HG03565 (cell line): Measurements from ENCODE around the gene USP51.
A peak's percentile ranks its signal among the peaks of the same experiment; 100 is the strongest.
"Not testable (repeated sequence)": the region's sequence is repeated elsewhere in the genome, so short reads cannot be mapped to it uniquely, and the experiment has no call there.

Experiments used
- ATAC-seq: cut with Tn5 transposase; IDR thresholded peaks from one replicate; pipeline ENCODE4 v1.9.1; 2021; ENCODE audit warnings: mild to moderate bottlenecking, moderate library complexity; ENCODE audit not compliant: unreplicated experiment

Gene USP51

DNA sequence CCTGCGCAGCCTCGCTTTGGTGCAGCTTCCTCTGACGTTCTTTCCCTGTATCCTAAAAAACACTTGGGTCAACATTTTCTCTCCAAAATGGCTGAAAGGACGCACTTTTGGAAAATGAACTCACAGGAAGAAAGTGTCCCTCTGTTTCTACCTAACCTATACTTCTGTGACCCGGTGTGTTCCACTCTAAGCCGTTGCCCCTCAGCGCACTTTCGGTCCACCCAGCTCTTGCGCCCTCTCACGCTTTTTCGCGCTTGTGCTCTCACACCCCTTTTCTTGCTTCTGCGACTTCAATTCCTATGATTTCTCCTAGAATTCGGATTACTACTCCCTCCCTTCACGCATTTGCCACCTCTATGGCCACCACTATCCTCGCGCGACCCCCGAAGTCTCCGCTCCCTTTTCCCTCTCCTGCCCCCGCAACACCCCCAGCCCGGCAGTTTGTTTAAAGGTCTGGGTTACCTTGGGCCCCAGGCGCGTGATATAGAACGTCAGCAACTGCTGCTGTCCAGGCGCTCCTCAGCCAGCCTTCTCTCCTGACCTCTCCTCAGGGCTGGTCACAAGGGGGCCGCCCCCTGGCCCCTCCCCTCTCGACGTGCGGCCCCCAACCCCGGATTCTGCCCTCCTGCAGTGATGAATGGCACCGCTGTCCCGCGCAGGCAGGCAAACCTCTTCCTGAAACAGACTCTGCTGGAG is at the start of gene USP51:
USP51 (minus strand) TSS at position 535 of the 696 bp plus-strand sequence. CDS start 909 bp downstream, outside the sequence.
- peak; percentile 50 for ATAC-seq

DNA sequence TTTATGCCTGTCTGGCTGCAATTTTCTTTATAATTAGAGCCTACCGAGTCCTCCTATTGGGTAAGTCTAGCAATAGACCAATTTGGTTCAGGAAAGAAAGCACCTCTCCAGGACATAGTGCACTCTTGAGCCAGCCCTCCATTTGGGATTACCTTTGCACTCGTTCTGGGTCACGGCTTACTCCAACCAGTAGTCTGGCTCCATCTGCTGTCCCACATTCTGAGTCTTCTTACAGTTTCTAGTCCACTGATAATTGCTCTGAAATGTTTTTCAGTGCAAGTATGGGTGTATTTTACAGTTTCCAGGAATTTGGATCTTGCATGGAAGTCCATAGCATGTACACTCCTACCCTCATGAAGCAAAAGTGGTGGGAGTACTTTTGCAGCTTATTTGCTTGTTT is 34.8 kb upstream of the USP51 start:
- no peak for ATAC-seq

DNA sequence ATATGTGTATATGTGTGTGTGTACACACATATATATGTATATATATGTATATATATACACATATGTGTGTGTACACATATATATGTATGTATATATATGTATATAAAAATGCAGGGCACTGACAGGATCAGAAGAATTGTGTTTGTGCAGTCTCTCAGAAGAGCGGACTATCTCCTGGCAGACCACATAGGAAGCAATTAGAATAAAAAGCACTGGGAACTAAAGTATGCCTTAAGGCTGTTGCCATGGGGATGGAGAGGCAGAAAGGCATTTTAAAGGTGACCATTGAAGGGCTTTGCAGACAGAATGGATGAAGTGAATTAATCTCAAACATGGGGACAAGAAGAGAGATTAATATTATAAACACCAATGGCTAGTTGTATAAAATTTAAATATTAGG is 33.7 kb upstream of the USP51 start:
- no peak for ATAC-seq

DNA sequence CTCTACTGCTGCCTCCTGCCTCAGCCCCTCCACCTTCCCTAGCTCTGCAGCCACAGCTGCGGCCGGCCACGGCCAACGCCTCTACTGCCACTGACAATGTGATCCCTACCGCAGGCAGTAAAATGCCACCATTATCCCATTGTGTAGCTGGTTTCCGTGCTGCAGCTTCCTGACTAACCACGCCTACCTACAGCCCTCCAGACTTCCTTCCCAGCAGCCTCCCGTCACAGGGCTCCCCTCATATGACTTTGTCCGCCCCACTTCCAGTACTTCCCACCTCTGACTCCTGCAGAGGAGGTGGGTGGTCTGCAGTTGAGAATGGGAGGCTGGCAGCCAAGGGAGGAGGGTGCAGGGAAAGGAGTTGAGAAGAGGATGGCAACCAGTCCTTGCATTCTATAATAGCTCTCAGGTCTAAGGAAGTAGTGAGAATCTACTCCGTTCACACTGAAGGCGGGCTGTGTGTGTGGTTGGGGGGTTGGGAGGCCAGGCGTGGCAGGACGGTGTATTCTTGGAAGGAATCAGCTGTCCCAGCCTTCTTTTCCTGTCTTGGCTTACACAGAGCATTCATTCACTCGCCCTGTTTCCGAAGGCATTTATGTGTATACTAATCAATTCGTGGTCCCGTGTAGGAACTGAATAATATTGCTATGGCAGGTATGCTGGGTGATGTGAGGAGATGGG is 33.1 kb upstream of the USP51 start:
- no peak for ATAC-seq

DNA sequence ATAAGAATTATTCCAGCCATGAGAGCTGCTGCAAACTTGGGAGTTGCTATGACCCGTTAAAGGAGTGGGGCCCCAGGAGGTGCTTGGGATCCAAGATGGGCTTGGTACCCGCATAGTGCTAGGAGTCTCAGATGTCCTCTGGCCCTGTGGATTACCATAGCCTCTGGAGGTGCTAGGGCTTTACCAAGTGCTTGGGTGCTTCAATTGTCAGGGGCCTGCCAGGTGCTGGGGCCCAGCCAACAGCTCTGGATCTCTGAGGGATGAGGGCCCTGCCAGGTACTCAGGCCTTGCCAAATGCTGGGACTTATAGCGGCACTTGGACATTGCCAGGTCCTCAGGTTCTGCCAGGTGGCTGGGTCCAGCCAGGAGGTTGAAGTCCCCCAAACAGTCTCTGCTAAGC is 32.0 kb upstream of the USP51 start:
- ATAC-seq: no peak

DNA sequence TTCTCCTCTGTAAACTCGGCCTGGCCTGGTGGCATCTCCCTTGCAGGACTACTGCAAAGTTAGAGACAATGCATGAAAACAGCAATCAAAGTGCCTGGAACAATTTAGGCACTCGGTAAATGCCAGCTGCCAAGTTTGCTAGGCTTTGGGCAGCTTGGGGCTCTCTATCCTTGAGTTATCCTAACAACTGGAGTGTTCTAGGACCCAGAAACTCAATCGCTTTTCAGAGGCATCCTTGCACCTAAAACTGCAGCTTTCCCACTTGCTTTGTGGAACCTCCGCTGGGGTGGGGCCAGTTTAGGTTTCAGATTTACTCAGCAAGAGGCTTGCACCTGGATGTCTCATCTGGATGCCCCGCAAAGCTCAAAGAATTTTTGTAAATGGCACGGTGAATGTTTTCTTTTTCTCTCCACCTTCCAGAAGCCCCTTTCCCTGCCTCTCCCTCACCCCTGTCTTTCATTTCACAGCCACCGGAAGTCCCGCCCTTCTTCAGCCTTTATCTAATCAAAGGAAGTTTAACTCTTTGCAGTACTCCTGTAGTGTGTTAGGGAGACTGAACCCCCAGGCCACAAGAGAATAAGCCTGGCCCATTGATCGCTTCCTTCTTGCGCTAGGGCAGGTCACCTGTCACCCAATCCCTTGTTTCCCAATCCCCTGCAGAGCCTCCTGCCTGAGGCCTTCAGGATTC is 27.3 kb upstream of the USP51 start:
- ATAC-seq: not testable (repeated sequence)

DNA sequence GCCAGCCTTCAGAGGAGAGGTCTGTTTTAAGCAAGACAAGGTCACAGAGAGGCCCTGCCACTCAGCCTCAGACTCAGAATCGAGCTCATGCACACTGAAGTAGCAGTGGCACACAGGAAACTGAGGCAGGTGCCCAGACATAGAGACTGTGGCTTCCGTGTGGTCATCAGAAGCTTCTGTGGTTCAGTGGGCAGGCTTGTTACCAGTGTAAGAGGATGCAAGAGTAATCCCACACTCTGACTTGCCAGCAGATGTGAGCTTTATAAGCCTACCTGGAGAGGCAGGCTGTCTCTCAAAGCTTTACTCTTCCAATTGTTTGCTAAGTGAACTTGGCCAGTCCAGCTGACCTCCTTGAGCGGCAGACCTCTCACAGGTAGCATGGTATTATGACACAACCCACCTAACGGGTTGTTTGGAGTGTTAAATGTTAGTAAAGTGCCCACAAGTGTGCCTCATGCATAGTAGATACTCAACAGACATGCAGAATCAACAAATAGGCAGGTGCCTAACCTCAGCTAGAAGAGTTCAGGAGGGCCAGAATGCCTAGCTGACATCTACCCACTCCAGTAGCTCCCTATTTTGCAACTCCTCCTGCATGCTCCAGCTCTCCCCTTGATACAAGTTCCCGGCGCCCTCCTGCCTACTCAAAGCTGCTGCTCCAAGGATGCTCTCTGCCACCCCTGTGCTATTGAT is 23.5 kb upstream of the USP51 start:
- ATAC-seq: not testable (repeated sequence)

DNA sequence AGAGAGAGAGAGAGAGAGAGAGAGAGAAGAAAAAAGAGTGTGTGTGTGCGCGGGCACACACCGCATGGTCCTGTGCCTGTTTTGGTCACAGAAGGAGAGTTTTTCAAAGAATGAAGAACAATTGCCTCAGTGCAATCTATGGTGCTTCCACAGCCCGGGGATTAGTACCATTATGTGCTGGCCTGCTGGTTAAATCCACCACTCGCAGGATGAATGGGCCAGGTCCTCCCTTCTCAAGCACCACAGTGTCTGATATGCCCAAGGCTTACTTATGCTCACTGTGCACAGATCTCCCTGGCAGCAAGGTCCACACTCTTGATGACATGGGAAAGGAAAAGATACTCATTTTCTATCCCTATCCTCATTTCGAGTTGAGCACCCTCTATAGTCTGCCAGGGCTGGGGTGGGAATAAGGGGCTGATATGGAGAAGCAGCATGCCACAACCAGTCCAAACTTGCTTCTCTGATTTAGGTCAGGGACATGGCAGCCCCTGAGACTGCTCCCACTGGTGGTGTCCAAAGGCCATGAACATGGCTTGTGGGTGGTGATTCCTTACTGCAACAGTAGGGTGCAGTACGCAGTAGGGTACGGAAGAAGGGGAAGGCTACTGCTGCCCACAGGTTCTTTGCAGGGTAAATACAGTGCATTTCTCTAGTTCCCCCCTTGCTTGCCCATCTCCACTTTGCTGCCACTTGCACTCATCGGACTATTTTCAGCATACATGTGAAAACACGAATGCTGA is 18.9 kb upstream of the USP51 start:
- not testable (repeated sequence) for ATAC-seq

DNA sequence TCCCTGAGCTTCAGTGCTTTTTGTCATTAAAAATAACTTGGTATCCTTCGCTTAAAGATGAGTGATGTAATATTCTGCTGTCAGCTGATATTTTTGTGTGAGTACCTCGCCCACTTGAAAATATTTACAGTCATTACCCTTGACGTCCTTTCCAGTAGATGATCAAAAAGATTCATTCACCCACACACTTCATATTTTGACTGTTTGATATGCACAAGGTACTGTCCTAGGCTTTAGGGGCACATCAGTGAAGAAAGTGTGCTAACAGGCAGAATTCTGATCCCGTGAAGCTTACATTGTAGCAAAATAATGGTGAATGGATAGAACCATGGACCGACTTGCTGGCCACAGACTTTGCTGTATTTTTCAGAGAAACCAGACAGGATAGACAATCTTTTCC is 18.1 kb upstream of the USP51 start:
- ATAC-seq: not testable (repeated sequence)

DNA sequence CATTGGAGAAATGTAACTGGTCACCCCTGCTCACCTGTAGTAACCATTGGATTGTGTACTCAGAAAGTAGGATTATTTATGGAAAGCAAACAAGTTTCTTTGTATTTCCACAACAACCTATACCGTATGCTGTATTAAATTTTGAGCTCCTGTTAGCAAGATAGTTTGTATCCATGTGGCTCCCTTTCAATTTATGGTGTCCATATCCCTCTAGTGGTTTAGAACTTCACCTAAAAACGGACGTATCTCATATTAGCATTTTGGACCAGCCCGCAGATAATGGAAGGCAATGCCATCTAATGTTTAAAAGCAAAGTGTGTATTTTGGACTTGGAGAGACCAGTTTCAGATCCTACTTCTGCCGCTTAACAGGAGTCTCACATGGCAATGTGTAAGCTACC is 17.4 kb upstream of the USP51 start:
- ATAC-seq: not testable (repeated sequence)

DNA sequence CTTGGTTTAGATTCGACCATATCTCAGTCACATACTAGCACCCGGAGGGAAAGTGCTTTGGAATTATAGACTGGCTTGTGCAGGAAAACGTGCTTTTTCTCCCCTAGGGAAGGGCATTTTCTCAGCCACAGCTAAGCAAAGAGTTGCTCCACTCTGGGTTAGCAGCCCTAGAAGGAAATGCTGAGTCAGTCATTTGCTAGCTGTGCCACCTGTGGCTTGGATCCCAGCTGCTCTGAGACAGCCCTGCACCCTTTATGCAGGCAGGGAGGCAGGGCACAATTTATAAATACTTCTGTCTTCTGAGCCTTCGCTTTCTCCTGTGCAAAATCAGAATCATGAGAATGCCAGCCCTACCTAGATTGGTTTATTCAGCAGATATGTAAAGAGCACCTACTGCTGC is 1.3 kb upstream of the USP51 start:
- ATAC-seq: no peak

DNA sequence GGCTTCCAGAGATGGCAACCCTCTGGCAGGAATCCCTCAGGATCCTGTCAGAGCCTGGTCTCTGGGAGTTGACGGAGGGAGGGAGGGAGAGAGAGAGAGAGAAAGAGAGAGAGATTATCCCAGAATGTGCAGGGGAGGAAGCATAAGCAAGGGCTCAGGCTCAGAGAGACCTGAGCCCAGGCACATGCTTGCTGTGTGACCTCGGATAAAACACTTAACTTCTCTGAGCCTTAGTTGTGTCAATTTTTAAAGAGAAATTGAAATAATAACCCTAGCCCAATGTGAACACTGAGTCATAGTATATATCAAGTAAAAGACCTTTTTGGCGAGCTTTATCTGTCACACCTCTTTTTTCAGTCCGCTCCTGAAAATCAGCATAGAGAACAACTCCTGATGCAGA is 473 bp upstream of the USP51 start:
- no peak for ATAC-seq

DNA sequence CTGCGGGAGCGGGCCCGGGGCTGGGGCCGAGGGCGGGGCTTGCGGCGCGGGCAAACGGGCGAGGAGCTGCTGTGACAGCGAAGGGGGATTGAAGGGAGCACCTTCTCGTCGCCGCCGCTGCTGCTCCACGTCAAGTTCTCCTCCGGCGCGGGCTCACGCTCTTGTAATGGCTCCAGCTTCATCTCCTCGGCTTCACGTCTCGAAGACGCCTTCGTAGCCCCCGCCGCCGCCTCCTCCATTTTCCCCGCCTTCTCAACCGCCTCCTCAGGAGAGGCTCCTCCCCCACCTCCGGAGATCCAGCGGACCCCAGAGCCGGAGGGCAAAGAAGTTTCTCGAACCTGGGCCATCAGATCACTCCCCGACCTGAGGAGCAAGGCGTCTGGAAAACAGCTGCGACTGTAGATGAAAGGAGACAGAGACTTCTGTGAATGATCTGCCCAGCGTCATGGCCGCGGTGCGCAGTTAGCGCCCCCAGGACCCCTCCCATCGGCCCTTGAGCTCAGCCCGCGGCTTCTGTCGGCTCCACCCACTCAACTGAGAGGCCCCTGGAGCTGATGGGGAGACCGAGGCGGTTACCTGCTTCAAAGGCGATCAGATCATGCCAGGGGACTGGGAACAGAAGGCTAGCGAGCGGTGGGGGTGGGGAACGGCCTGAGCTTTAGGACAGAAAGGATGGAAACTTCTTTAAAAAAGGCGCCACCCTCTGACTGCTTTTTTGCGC is 895 bp downstream of the USP51 start:
- peak; percentile 29 for ATAC-seq

DNA sequence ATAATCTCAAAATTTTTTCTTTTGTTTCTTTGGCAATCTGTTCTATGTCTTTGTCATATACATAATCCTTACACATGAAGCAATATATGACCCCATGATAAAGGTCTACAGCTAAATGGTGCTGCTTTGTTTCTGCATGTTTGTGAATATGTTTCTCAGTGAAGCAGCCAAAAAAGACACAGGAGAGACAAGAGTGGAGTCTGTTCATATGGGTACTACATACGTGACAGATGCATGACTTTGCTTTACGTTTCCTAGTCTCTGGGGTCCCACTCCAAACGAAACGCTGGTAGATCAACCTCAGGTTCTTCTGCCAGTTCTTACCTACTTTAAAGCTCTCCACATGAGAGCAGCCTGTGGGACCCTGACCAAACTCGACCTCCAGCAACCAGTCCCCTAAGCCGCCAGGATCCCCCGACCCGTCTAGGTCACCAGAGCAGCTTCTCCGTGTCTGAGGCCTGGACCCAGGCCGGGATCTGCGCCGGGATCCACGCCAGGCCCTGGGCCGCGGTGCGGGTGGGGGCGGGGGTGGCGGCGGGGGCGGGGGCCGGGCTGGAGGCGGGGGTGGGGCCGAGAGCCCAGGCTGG is 1.5 kb downstream of the USP51 start:
- ATAC-seq: no peak

DNA sequence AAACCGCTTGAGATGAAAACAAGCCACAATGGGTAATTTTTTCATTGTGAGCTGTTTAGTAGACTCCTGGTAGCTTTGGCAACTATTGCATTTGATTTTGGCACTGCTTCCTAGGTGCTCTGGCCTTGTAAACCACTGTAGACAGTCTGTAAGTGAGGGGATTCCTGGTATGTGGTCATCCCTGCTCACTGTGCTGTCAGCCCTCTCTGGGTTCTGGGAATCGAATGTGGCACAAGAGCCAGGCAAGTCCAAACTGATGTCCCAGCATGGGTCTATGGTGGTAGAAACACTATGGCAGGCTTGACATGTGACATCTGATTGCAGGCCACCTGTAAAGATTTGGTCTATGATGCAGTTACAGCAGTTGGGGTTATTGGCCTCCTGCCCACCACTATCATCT is 2.5 kb downstream of the USP51 start:
- no peak for ATAC-seq

DNA sequence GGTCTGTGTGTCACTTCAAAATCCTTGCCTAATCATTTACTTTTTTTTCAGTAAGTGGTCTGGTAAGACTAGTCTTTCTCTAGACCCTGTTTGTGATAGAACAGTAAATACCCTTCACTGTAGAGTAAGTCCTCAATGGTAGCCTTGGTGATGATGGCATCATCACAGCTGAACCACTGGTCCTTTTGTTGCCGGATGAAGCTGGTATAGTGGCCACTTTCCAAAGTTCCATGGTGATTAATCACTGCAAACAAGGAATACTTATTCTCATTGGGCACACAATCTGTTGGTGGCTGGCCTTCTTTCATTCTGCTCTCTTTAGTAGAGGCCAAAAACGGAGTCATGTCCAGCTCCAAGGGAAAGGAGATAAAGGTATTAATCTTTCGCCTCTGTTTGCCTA is 2.9 kb downstream of the USP51 start:
- no peak for ATAC-seq

DNA sequence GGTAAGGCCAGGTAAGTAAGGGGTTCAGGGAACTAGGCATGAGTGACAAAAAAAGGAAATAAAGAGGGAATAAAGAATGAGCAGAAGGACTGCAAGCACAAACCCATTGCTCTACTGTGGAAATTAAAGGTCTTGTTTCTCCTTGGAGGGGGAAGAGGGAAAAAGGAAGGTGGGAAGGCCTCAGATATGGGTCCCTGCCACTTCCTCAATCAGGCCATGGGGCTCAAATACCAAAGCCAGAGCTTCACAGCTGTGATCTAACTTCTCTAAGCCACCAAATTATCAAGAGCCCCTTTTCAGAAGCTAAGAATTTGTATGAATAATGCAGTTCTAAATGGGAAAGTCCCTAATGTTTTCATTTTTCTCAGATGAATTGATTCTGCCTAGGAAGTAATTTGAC is 4.7 kb downstream of the USP51 start:
- ATAC-seq: no peak

DNA sequence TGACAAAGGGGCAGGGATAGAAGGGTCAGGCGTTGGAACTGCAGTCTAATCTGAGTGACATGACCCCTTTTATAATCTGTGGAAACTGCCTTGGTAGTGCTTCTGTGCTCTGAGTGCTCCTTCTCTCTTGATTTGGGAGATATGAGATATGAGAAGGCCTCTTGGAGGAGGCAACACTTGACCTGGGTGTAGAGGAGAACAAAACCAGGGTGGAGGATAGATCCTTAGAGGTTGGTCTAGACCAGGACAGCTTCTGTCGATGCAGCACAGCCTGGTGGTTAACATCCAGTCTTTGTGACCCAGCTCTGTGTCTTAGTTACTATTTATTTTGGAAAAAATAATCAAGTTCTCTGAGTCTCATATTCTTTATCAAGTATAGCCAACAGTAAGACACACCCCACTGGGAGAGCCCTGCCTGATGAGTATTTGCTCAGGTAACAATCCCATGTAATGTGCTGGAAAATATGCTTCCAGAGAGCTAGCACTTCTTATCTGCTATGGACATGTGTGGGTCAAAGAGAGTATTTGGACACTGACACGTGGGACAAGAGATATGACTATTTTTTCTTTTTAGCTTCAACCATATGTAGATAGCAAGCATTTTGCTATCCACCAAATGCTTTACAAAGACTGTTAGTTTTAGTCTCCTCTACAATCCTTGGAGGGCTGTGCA is 9.1 kb downstream of the USP51 start:
- ATAC-seq: no peak

DNA sequence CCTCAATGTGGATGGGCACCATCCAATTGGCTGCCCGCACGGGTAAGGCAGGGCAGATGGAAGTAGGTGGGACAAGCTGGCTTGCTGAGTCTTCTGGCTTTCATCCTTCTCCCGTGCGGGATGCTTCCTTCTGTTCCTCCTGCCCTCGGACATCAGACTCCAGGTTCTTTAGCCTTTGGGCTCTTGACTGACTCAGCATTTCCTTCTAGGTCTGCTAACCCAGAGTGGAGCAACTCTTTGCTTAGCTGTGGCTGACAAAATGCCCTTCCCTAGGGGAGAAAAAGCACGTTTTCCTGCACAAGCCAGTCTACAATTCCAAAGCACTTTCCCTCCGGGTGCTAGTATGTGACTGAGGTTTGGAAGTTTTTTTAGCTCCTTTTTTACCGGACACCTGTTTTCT is 9.7 kb downstream of the USP51 start:
- not testable (repeated sequence) for ATAC-seq
